GM21619 (cell line): ENCODE results near the gene TMTC1.

ENCODE experiments used
- ATAC-seq: cut with Tn5 transposase; IDR thresholded peaks from one replicate; pipeline ENCODE4 v1.9.1; 2021; ENCODE audit not compliant: unreplicated experiment

Gene TMTC1

DNA sequence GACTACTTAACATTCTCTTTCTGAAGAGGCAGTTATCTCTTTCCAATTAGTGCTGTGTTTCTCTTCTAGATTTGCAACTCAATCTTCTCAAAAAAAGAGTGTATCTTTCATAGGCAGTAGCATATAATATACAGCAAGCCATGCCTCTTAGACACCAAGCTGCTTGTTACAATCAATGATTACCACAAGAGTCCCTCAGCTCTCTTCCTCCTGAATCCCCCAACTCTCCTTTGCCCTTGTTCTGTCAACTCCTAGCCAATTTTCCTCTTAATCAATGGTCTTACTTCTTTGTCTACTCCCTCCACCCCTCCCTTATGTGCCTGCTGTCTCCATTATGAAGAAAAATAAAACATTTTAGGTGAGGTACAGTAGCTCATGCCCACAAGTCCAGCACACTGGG is 2.6 kb downstream of the TMTC1 start:
- ATAC-seq = no peak

- no peak for ATAC-seq
Observed at GRCh38 chr12:29780084-29780483, 3.7 kb downstream of the TMTC1 start.

GRCh38 chr12:29778531-29778930 is 5.2 kb downstream of the TMTC1 start:
- no peak for ATAC-seq

- ATAC-seq = no peak
Observed at GRCh38 chr12:29773076-29773475, 10.7 kb downstream of the TMTC1 start.

DNA sequence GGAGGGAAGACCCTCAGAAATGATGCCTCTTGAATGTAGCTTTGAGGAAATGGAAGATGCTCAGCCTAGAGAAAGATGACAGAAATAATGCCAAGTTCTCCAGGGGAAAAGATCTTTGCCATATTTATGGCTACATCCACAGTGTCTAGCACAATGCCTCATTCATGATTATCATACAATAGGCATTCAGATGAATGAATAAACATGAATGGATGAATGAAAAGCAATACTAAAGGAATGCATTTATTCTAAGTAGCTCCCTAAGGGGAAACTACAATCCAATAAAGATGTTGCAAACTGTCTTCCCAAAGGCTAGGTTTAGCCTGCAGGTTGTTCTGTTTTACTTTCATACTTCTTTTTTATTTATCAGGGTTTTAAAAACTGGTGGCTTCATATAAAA is 12.0 kb downstream of the TMTC1 start:
- ATAC-seq = no peak

- no peak for ATAC-seq
Observed at GRCh38 chr12:29771165-29771564, 12.6 kb downstream of the TMTC1 start.

DNA sequence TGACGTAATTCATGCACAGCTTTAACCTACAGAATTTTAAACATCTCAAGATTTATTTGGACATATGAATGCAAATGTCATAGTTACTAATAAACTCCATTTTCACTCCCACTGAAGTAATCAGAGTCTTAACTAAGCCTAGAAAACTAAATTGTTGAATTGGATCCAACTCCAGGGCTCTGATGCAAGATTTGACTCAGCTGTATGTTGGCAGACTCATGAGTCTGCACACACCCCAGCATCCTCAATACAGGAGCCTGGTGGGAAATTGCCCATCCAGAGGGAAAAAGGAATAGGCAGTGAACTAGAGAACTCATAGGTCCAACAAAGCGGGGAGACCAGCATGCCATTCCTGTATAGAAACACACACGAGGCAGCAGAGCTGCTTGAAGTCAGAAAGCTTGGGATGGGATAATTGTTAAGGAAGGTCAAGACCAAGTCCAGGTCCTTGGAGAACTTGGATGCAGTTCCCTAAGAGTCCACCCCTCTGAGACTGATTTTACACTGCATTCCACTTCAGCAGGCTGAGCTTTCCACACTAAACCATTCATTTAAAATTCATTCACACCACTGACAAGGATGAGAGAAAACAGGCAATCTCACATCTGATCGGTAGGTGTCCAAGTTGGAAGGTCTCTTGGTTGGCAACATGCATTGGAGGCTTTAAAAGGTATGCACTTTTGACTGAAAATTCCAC is 14.4 kb downstream of the TMTC1 start:
- no peak for ATAC-seq

- ATAC-seq = no peak
Observed at GRCh38 chr12:29768372-29768771, 15.4 kb downstream of the TMTC1 start.

DNA sequence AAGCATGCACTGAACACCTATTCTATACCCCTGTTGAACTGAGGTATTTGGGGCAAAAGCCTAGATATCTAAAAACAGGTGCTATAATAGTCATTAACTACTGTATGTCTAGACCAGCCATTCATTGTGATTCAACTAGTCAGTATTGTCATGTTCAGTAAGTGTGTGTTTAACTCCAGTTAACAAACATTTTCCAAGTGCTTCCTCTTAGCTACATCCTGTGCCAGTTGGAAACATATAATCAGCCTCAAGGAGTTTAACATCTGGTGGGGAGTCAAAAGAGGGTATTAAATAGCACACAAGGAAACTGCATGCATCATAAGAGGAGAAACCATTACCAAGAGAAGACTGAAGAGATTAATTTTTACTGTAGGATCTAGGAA is 20.4 kb downstream of the TMTC1 start:
- ATAC-seq = no peak

- no peak for ATAC-seq
Observed at GRCh38 chr12:29762637-29763300, 21.0 kb downstream of the TMTC1 start.

GRCh38 chr12:29759950-29760349 is 23.8 kb downstream of the TMTC1 start:
- ATAC-seq = no peak

- ATAC-seq = no peak
Observed at GRCh38 chr12:29756741-29757390, 26.9 kb downstream of the TMTC1 start.

DNA sequence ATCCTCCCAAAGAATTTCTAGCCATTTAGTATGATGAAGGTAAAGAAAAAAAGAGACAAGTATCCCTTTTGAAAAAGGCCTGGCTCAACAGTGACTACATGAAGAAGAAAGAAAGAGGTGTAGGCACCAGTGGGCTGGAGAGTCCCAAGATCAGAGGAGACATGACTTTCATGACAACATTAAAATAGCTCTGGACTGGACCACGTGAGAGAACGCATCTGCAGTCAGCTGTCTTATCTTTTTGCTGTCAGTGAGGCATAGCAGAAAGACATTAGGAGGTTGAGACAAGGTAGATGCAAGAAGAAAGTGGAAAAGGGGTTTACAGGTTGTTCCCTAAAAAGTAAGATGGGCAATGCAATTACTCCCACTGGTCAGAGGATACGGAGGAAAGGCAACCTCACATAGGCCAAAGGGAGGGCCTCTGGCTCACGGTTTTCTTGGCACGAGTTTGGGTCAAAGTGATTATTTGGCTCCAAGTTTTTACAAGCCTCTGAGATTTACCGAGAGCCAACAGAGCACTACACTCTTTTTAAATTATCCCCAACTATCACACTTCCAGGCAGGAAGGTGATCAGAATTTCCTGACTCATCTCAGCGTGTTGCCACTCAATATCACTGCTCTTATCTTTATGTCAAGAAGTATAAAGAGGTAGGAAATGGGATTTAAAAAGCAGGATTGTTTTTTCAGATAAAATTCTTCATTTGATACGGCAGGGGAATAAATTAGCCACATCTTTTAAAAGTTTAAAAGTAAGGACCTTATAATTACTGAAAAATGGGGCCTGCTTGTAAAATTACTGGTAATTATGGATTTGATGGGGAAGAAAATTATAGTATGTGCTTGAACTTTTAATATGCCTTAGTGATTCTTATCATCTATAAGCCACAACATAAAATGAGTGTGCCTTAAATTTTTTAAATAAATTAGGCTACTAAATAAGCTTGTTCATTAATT is 29.2 kb downstream of the TMTC1 start:
- ATAC-seq = no peak

DNA sequence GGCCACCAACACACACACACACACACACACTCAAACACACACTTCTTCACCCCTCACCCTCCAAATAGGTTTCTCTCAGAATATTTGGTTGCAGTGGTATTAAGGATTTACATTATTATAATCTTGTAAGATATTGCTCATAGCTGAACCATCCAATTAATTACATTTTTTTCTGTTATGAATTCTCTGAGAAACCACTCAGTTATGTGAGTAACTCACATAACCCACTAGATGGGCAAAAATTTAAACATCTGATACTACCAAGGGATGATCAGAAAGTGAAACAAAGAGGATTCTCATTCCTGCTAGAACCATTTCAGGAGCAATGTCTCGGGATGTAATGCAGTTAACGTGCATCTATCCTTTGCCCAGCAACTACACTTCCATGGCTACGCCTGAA is 31.6 kb downstream of the TMTC1 start:
- ATAC-seq = no peak

DNA sequence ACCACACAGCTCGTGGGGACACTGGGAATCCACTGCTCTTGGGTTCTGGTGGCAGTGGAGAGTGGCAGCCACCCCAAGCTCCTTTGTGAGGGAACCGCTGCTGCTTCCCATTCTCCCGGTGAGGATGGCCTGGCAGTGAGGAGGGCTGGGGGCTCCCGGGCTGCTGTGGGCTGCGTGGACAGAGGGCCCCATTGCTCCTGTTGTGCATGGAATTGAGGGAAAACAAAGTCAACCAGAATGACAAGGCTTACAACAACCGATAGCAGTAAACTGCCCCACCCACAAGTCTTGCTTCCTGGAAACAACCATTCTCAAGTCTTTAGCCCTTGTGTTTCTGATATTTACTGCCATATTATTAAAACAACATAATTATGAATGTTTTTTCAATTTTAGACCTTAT is 32.1 kb downstream of the TMTC1 start:
- ATAC-seq = no peak

GRCh38 chr12:29750928-29751220 is 32.9 kb downstream of the TMTC1 start:
- no peak for ATAC-seq

DNA sequence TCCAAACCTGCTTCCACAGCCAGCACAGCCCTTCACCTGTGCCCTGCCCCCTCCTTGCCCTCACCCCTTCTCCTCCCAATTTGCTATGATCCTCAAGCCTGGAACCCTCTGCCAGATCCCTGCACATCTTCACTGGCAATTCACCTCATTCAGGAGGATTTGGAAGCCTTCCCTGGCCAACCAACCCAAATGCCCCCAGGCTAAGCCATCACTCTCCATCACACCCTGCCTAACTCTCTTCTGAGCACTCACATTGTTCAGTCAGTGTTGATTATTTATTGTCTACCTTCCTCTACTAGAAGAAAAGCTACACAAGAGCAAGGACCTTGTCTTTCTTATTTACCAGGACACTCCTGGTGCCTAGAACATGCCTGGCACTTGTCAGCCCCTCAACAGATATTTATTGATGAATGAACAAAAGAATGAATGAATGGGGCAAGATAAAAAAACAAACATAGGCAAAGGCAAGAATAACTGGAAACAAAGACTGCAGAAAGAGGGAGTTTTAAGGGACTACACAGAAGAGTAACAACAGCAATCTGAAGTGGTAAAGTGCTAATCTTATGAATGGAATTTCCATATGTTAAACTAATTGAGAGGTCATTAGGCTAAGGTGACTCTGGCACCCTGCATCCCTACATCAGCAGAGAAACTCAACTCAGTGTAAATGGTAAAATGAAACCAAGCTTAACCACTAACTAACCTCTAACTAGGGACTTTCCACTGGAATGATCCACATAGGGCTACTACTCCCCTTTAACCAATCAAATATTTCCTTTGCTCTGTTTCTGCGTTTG is 33.4 kb downstream of the TMTC1 start:
- ATAC-seq = peak; percentile 88

DNA sequence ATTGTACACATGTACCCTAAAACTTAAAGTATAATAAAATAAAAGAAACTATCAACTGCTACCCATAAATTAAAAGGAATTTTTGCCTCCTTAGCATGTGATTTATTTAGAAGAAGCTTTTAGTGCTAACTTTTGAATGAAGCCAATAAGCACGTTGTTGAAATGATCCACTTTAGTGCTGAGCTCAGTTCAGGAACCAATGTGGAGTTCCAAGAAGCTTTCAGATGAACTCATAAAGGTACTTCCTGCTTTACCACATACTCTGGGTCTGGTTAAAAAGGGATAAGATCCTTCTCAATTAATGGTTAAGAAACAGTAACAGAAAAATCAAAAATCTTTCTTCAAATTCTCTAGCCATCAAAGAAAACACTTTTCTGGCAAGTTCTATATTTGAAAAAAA is 39.4 kb downstream of the TMTC1 start:
- no peak for ATAC-seq

- no peak for ATAC-seq
Observed at GRCh38 chr12:29743801-29744200, 39.9 kb downstream of the TMTC1 start.

- no peak for ATAC-seq
Observed at GRCh38 chr12:29743077-29743476, 40.7 kb downstream of the TMTC1 start.

GRCh38 chr12:29742646-29743045 is 41.1 kb downstream of the TMTC1 start:
- no peak for ATAC-seq
